GM18499 (cell line): ENCODE results near the gene HGFAC.

Source experiments
- ATAC-seq: cut with Tn5 transposase; IDR thresholded peaks from one replicate; pipeline ENCODE4 v1.9.1; 2021; ENCODE audit warnings: moderate number of reproducible peaks; ENCODE audit not compliant: insufficient read depth, unreplicated experiment

The HGFAC gene

GRCh38 chr4:3423406-3423805 lies 18.4 kb upstream of the HGFAC start:
- ATAC-seq, result no peak

GRCh38 chr4:3423952-3424351 lies 17.8 kb upstream of the HGFAC start:
- no peak for ATAC-seq

DNA sequence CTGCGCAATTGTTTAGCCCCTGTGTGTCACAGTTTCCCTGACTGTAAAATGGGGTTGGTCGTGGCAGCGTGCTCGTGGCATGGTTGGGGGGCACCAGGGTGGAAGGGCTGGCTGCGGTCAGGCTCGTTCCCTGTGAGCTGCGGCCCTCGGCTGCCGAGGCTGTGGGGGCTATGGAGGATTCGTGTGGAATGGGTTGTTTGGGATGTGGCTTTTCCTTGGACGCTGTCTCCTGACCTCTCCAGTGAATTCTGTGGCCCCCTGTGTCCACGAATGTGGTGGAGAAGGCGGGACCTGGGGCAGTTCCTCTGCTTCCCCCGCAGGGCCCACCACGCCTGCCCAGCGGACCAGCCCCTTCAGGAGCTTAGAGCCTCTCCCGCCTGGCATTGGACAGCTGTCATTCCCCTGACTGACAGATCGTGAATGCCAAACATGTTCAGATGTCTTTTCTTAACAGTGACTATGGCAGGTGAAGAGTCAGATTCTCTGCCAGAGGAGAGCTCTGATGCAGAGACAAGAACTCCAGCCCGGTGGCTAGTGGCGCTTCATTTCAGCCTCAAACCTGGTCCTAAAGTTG lies 17.2 kb upstream of the HGFAC start:
- no peak for ATAC-seq

GRCh38 chr4:3426465-3427133 lies 15.2 kb upstream of the HGFAC start:
- ATAC-seq, result no peak

- no peak for ATAC-seq
Observed at GRCh38 chr4:3427134-3427476, 14.7 kb upstream of the HGFAC start.

DNA sequence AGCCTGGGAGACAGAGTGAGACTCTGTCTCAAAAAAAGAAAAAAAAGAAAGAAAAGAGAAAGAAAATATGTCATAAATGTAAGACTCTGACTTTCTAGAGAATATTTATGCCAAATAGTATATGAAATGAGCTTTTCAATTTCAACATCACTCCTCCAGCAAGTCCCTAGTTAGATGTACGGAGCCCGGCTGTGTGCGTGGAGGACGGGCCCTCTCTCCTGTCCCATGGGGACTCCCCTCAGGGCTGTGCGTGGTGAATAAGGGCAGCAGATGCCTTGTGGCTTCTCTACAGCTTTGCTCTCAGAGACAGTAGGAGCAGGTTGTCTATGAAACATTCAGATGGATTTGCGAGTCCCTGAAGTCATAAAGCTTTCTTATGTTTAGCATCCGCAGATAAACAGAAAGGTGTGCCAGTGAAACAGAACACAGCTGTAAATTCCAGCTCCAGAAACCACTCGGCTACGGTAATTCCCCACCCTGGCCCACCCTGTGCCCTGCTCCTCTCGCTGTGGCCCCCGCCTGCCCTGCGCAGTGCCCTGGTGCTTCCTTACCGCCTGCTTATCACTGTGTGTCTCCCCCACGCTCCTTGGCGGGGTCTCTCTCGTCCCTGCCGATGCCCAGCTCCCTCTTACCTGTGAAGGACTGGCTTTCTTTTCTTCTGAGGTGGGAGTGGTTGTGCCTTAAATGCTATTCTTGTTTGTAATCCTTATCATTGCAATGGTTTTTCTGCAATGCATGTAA lies 13.9 kb upstream of the HGFAC start:
- ATAC-seq, result no peak

DNA sequence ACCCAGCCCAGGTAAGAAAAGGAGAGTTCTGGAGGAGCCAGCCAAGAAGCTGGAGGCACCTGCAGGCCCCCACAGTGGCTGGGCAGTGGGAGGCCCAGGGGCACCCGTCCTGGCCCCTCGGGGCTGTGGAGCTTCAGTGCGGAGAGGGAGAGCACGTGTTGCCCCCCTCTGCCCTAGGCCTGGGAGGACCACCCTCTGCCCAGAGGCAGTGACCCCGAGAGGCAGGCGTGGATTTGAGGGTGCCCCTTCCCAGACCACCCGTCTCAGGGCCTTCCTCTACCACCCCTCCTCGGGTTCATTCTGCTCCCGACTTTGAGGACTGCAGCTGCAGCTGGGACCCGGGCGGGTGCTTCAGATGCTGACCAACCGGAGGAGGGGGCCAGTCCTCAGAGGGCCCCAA lies 12.1 kb upstream of the HGFAC start:
- no peak for ATAC-seq

DNA sequence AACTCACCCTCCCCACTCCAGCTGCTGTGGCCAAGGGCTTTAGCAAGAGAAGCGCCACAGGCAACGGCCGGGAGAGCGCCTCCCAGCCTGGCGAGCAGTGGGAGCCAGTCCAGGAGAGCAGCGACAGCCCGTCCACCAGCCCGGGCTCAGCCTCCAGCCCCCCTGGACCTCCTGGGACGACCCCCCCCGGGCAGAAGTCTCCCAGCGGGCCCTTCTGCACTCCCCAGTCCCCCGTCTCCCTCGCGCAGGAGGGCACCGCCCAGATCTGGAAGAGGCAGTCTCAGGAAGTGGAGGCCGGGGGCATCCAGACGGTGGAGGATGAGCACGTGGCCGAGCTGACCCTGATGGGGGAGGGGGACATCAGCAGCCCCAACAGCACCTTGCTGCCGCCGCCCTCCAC lies 11.2 kb upstream of the HGFAC start:
- no peak for ATAC-seq

DNA sequence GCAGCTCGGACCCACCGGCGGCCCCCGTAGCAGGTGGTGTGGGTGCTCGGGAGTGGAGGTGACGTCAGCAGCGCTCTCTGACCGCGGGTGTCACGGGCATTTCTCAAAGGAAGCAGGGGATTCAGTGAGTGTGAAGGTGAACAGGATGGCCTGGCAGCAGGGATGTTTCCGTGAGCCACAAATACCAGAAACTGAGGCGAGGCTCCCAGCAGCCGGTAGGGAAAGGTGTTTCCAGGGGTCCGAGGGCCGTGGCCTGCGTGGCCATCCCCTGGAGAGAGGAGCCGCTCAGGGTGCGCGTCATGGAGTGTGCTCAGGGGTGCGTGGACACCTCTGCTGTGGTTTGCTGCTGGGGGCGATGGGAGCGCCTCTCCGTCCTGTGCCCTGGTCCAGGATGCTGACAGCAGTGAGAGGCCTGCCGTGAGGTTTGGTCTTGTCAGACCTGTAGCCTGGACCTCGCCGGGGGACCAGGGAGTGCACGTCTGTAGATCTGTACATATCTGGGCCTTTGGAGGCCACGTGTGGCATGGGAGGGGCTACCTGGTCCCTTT lies 10.2 kb upstream of the HGFAC start:
- ATAC-seq, result no peak

- no peak for ATAC-seq
Observed at GRCh38 chr4:3432381-3432790, 9.4 kb upstream of the HGFAC start.

GRCh38 chr4:3433138-3433869 lies 8.5 kb upstream of the HGFAC start:
- ATAC-seq, result no peak

DNA sequence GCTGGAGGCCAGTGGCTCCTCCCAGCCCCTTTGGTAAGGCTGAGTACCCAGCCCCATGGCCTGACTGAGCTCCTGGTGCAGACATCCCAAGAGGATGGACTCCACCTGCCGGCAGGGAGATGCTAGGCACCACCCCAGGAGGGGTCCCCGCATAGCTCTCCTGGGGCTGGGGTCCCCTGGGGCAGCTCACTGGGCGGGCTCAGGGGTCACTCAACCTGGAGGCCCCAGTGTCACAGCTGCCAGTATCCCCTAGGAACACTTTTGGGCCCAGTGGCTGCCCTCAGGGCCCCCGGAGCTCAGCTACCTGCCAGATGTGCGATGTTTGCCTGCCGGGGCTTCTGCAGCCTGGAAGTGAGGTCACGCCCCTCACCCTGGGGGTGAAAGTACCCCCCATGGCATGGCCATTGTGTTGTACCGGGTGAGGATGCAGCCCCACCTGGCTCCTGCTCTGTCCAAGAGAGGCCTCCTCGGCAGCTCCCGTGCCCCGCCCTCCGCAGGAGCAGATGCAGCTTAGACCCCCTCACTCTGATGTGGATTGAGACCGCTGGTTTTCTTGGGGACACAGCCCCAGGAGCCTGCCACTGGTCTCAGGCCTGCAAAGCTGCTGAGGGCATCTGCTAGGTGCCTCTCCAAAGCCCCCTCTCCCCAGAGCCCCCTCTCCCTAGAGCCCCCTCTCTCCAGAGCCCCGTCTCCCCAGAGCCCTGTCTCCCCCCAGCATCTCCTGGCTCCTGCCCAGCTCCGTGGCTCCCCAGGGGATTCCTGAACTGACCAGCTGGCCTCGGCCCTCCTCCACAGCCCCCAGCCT lies 6.7 kb upstream of the HGFAC start:
- ATAC-seq, result no peak

- no peak for ATAC-seq
Observed at GRCh38 chr4:3435686-3435956, 6.1 kb upstream of the HGFAC start.

- ATAC-seq, result no peak
Observed at GRCh38 chr4:3436048-3436797, 5.5 kb upstream of the HGFAC start.

DNA sequence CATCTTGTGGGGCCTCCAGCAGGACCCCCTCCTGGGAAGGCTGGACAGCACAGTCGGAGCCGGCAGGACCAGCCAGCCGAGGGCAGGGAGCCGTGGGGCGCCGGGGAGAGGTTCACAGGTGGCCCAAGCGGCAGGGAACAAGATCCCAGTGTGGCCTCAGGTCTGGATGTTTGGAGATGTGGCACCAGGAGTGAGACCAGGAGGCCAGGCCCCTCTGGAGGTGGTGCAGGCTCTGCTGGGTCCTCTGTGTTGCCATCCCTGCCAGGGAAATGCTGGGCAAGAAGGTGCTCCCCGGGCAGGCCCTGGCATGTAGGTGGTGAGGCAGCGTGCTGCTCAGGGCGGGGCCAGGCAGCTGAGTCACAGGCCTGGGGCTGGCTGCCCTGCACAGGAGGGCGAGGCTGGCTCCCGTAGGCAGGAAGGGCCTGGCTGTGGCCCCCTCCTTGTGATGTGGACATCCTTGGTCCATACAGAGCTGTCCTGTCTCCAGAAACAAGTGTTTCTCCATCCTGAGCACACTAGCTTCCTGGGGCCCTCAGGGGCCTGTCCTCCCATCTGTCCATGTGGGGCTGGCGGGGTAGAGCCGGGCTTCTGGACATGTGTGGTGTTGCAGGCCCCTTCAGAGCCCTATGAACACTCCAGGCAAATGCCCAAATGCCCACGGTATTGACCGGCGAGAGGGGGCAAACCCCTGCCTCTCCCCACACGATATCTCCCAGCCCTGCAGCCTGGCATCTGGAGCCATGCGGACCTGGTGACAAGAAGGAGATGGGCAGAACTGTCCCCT lies 4.8 kb upstream of the HGFAC start:
- ATAC-seq, result no peak

DNA sequence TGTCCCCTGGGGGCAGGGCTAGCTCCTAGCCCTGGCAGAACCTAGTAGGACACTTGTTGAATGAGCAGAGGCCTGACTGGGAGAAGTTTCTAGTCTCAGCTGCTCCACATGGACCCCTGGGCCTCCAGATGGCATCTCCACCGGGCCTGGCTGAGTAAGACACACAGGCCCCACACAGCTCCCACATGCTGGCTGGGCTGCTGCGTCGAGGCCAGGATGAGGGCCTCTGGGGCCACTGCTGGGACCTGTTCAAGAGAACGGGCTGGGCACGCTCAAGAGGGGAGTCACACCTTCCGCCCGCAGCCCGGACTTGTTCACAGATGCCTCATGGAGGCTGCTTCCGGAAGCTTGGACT lies 4.2 kb upstream of the HGFAC start:
- no peak for ATAC-seq

DNA sequence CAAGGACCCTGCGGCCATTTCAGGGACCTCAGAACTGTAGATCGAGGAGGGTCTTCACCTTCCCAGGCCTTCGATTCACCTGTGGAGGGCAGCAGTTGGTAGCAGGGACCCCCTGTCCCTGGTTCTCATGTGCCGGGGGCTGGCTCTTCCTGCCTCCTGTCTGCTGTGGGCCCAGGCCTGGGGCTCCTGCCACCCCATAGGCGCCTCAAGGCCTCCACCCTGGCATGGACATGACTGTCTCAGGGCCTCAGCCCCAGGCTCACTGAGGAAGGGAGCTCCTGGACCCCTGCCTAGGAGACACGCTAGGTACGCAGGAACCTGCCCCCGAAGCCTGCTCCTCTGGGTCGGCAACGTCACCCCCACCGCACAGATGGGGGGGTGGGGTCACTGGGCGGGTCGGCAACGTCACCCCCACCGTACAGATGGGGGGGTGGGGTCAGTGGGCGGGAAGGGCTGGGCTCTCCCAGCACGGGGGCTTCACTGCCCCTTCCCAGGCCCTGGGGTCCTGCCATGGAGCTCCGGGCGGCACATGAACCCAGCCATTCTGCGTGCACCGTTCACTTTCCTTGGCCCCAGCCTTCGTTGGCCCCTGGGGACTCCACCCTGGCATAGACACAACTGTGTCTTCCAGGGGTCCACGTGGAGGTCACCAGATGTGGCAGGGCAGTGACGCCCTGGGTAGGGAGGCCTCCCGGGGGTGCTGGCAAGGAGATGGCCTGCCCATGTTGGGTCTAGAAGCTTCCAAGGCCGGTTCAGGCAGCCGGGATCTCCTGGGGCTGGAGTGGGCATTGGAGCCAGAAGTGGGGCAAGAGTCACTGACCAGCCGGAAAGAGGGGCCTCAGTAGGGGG lies 3.5 kb upstream of the HGFAC start:
- no peak for ATAC-seq

- ATAC-seq, result no peak
Observed at GRCh38 chr4:3438847-3439180, 3.0 kb upstream of the HGFAC start.
